ENCODE results near the gene FGD6.
"Not testable (repeated sequence)": the region's sequence is repeated elsewhere in the genome, so short reads cannot be mapped to it uniquely, and the experiment has no call there.

FGD6 gene

GRCh38 chr12:95204141-95204866 lies 13.0 kb downstream of the FGD6 start:
- no peak for DNase-seq

- DNase-seq = no peak
Observed at GRCh38 chr12:95203487-95204030, 13.7 kb downstream of the FGD6 start.

DNA sequence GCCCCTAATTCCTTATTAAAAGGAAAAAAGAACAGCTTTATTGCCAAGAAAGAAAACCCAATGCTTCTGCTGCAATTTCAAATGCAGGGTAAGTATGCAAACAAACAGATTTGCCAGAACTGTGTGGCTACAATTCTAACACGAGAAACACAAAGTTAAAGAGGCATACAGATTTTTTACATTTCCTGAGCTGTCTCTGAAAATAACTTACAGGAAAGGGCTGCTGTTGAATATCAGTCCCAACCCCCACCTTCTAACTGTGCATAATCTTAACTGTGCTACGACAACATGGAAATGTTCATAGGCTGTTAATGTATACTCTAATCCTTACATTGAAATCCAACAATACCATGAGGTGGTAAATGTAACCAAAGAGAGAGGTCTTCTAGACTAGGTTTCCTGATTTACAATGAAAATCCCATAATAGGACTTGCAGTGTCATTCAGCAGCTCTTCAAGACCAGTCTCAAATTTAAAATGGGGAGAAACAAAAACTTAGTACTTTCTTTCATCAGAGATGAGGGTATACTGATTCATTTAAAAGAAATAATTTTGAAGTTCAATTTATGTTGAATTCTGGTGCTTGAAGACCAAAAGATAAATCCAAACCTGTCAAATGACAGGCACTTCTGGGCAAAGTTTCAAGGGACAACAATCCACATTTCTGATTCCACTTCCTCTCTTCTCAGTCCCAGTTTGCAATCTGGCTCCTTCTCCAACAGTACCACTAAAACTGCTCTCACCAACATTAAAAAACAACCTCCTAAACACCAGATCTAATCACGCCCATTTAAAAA lies 14.4 kb downstream of the FGD6 start:
- DNase-seq = no peak

DNA sequence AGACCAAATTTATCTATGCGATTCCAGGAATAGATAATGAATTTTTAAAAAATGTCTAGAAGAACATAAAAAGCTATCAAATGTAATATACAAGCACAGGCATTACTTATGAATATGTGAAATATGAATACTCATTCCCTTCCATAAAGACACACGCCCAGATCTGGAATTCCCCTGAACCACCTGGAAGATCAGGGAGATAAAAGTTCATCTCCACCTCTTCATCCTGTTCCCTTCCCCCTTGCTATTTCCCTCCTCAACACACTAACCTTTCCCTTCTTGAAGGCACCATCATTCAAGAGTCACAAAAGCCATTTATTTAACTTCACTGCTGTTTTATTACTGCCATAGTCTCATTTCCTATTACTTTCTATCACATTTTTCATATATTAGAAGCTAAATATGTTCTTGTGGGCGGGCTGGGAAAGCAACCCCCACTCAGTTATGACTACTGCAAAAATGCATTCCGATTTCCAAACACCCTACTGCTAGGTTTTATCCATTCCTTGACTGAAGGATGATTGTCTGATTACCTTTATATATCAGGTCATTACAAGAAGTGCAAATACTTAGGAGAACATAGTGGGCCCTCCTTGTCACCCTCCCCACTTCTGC lies 16.1 kb downstream of the FGD6 start:
- DNase-seq = no peak

DNA sequence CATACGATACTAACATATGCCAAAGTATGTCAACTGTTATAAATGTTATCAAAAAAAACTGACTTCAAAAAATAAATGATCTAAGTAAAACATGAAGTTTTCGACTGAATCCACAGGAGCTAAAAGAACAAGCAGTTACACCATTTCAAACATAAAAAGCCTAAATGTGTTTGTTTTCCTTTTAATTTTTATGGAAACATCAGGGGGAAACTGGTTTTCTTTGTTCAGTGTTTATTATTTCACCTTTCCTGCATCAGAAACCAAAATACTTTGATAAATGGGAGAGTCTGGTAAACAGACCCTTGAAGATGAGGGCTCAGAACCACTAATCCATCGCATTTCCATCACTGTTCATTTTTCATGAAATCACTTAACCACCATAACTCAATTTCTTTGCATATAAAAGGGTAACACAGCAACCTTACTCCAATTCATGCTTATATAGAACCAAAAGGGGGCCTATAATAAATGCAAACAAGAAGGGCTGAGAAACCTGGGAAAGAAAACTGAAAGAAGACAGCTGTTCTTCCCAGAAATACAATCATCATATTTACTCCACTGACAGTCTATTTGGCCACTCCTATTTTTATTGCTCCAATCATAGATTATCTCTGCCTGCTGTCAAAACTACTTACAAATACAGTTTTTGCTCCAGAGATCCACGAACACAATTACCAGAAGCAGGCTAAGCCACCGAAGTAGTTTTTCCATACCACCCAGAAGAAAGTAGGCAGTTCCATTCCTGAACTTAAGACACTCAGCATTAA lies 17.0 kb downstream of the FGD6 start:
- DNase-seq = no peak

DNA sequence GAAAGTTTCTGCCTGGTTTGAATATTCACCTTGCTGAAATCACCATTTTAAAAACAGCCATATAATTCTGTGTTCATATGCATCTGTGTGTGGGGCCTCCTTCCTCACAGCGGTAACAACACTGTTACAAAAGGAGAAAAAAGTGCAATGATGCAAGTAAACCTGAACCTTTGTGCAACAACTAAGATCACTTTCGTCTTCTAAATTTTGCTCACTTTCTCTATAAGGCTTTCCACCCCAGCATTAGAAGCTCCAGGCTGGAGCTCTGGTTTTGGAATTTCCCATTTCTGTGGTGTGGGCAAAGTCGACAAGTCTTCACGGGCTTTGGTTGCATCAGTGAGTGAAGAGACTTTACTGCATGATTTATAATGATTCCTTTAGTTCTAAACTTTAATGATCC lies 18.4 kb downstream of the FGD6 start:
- DNase-seq = no peak

DNA sequence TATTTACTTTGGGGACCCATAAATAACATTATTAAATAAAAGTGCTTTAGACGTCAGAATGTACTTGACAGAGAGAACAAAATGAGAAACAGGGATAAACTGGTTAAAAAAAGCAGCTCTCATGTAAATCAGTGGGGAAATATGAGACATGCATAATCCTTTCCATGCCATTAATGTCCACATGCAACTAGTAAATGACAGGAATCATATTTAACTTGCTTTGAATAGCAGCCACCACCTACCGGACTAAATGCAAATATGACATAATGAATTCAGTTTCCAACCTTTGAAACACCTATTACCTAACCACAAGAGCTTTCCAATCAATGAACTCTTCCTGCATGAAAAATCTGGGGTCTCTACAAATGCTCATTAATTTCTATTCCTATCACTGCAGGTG lies 19.6 kb downstream of the FGD6 start:
- DNase-seq = no peak

- not testable (repeated sequence) for DNase-seq
Observed at GRCh38 chr12:95196875-95197569, 20.2 kb downstream of the FGD6 start.

GRCh38 chr12:95195122-95195521 lies 22.1 kb downstream of the FGD6 start:
- no peak for DNase-seq

DNA sequence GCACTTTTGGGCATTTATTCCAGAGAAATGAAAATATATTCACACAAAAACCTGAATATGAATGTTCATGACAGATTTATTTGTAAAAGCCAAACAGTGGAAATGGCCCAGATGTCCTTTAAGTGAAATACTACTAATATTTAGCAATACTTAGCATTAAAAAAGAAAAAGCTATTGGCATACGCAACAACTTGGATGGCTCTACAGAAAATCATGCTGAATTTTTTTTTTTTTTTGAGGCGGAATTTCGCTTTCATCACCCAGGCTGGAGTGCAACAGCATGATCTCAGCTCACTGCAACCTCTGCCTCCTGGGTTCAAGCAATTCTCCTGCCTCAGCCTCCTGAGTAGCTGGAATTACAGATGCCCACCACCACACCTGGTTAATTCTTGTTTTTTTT lies 24.1 kb downstream of the FGD6 start:
- no peak for DNase-seq

DNA sequence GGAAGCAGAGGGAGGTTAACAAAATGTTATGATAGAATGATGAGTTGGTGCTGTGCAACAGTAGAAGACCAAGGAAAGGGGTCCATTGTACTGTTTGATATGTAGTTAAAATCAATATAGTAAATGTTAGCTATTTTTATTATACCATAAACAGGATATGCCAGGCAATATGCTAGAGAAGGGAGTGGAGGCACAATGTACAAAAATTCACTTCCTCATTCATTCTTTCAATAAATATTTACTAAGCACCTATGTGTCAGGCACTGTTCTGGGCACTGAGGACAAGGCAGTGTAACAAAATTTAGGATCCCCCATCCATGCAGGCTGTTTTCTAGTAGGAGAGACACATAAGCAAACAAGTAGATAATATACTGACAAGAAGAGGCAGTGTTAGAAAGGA lies 25.0 kb downstream of the FGD6 start:
- DNase-seq = no peak

GRCh38 chr12:95191060-95191696 lies 26.1 kb downstream of the FGD6 start:
- no peak for DNase-seq

DNA sequence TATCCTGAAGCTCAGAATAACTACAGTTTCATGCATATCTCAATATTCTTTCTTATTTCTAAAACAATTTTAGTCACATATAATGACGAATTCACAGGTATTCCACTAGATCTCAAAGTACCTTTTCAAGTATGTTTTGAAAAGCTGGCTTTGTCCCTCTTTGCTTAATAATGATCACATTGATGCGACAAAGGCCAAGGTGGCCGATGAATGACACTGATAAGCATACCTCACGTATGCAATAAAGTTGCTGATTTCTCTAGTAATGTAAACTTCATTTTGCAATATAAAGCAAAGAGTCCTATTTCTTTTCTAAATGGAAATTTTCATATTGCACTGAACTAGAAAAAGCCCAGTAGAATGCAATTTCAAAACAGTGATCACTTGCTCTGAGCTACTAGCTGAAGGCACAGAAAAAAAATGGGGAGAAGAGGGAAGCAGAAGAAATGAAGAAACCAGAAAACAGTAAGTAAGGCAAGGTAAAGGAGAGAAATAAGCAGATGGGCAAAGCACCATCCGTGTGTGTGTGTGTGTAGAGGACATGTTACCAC lies 29.3 kb downstream of the FGD6 start:
- DNase-seq = no peak

GRCh38 chr12:95185854-95186253 lies 31.4 kb downstream of the FGD6 start:
- DNase-seq = no peak

DNA sequence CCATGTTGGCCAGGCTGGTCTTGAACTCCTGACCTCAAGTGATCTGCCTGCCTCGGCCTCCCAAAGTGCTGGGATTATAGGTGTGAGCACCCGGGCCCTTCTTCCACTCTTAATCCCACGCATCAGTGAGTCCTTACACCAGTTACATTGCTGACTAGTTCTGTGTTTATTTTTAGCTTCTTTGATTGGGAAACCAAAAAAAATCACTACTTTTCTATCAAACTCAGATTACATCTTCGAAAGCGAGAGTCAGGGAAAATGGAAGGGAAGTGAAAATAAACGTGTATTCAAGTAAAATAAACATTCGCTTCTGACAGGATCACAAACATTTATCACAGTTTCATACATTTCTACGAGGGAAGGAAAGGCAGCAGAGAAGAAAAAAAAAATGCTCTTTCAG lies 32.2 kb downstream of the FGD6 start:
- DNase-seq = no peak

DNA sequence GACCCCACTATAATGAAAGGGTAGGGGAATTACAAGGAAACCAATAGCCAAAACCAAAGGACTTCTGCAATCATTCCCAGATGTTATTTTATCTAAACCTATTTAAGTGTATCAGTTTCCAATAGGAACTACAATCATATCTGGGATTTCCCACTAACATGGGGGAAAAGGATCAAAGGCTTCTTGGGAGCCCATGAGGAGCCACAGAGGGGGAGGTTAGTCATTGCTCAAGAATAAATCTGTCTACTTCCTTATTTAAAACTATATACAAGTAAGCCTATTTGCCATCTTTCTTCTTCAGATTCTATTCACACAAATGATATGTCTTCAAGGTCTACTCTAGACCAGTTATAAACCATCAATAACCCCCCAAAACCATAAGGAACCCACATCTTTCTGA lies 33.1 kb downstream of the FGD6 start:
- no peak for DNase-seq

- DNase-seq = no peak
Observed at GRCh38 chr12:95182868-95183415, 34.3 kb downstream of the FGD6 start.

DNA sequence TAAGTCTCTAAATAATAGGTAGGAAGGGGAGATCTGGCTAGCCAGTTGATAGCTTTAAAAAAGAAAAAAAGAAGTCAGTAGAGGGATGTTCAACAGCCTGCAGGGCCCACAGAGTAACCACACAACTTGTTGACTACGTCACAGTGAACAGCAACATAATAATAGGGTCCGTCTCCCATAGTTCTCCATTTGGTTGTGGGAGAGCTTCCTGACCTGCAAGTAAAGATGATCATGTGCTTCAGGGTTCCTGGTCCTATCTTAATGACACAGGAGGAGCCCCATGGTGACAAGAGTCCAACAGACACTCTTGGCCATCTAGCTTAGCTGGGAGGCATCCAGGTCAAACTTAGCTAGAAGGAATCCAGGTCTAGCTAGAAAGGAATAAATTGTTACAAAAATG lies 36.2 kb downstream of the FGD6 start:
- no peak for DNase-seq

DNA sequence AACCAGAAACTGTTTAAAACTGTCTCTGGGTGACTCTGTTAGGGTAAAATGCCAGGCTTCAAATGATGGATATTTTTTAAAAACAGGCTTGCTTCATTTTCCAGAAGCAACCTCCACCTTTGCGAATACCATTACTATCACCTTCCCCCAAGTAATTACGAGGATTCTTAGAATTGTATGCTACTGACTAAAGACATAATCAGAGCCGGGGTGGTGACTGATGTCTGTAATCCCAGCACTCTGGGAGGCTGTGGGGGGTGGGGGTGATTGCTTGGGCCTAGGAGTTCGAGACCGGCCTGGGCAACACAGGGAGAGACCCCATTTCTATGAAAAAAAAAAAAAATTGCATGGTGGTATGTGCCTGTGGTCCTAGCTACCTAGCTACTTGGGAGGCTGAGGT lies 38.3 kb downstream of the FGD6 start:
- no peak for DNase-seq

GRCh38 chr12:95178136-95178535 lies 39.1 kb downstream of the FGD6 start:
- no peak for DNase-seq

GRCh38 chr12:95177201-95177768 lies 40.0 kb downstream of the FGD6 start:
- no peak for DNase-seq

Measured in activated CD4-positive, alpha-beta T cell treated with anti-CD3 and anti-CD28 coated beads for 4 hours (primary cell).